Neural progenitor cell (in vitro differentiated cells): Measurements from ENCODE around the gene AHRR. TPM values are rescaled to one million over a fixed set of nuclear protein-coding genes. Genes with fewer than 3 reads are reported as not detected.

Source experiments
- DNase-seq: peaks from one replicate; pipeline ENCODE4 v3.0.0-alpha.2; 2016; ENCODE audit warnings: low spot score
- H2AFZ ChIP-seq: fragments of 200-600 bp; sonication (generic); replicated peaks from 2 replicates; pipeline ENCODE4 v1.6.1; 2016; ENCODE audit warnings: antibody characterized with exemption
- H3F3A ChIP-seq: fragments of 200-600 bp; sonication (generic); 2 replicates; pipeline ENCODE4 v1.6.1; 2016; ENCODE audit warnings: antibody characterized with exemption, low read depth
- H3K27ac ChIP-seq: fragments of 200-600 bp; sonication (generic); 2 replicates; pipeline ENCODE4 v1.5.1; 2016; ENCODE audit warnings: mild to moderate bottlenecking
- H3K27me3 ChIP-seq: fragments of 200-600 bp; sonication (generic); 2 replicates; pipeline ENCODE4 v1.6.1; 2016; ENCODE audit warnings: mild to moderate bottlenecking, moderate library complexity
- H3K36me3 ChIP-seq: fragments of 200-600 bp; sonication (generic); 2 replicates; pipeline ENCODE4 v1.5.1; 2016
- H3K4me1 ChIP-seq: fragments of 200-600 bp; sonication (generic); 2 replicates; pipeline ENCODE4 v1.6.1; 2016; ENCODE audit warnings: mixed run types
- H3K4me2 ChIP-seq: fragments of 200-600 bp; sonication (generic); 2 replicates; pipeline ENCODE4 v1.6.1; 2016
- H3K4me3 ChIP-seq: fragments of 200-600 bp; sonication (generic); 2 replicates; pipeline ENCODE4 v1.5.1; 2016
- H3K79me2 ChIP-seq: fragments of 200-600 bp; sonication (generic); 2 replicates; pipeline ENCODE4 v1.6.1; 2016; ENCODE audit warnings: low read depth
- H3K9ac ChIP-seq: fragments of 200-600 bp; sonication (generic); 2 replicates; pipeline ENCODE4 v1.6.1; 2016
- H3K9me3 ChIP-seq: fragments of 200-600 bp; sonication (generic); 2 replicates; pipeline ENCODE4 v1.5.1; 2016; ENCODE audit warnings: low read depth
- H4K20me1 ChIP-seq: fragments of 200-600 bp; sonication (generic); 2 replicates; pipeline ENCODE4 v1.6.1; 2016; ENCODE audit warnings: low read depth
- H3K27ac Mint-ChIP-seq: 3 replicates; pipeline ENCODE4 v1.8.0; 2021; ENCODE audit warnings: mixed read lengths
- H3K27me3 Mint-ChIP-seq: 2 replicates; pipeline ENCODE4 v1.8.0; 2022; ENCODE audit warnings: low read depth, mild to moderate bottlenecking, inconsistent platforms, moderate library complexity, mixed read lengths; ENCODE audit not compliant: insufficient read depth
- H3K36me3 Mint-ChIP-seq: 3 replicates; pipeline ENCODE4 v1.8.0; 2021; ENCODE audit warnings: mixed read lengths
- H3K4me1 Mint-ChIP-seq: 3 replicates; pipeline ENCODE4 v1.8.0; 2021; ENCODE audit warnings: mixed read lengths
- H3K4me3 Mint-ChIP-seq: 3 replicates; pipeline ENCODE4 v1.8.0; 2021; ENCODE audit warnings: mild to moderate bottlenecking, moderate library complexity, mixed read lengths
- H3K9me3 Mint-ChIP-seq: 3 replicates; pipeline ENCODE4 v1.8.0; 2020; ENCODE audit warnings: mixed read lengths
- EZH2 ChIP-seq: fragments of 200-600 bp; sonication (generic); IDR thresholded peaks from 2 replicates; pipeline ENCODE4 v1.6.1; 2017; ENCODE audit warnings: antibody characterized with exemption, mild to moderate bottlenecking, moderate library complexity
- EZH2phosphoT487 ChIP-seq: fragments of 200-600 bp; sonication (generic); IDR thresholded peaks from 2 replicates; pipeline ENCODE4 v1.6.1; 2017; ENCODE audit warnings: antibody characterized with exemption
- total RNA-seq: library from RNA; depleted of rRNA; stranded (reverse); fragments of >200 nt; gene quantifications from 2 replicates; pipeline ENCODE4 v1.2.3, GENCODE V29; 2015; ENCODE audit warnings: low replicate concordance
- TF ChIP-seq, protein P1 (sequence below): fragments of 200-600 bp; sonication (generic); IDR thresholded peaks from 2 replicates; pipeline ENCODE4 v1.5.1; 2017; ENCODE audit warnings: antibody characterized with exemption, mild to moderate bottlenecking

The AHRR gene
- total RNA-seq, 1 donor from 2014 or later: 0.34 TPM

DNA sequence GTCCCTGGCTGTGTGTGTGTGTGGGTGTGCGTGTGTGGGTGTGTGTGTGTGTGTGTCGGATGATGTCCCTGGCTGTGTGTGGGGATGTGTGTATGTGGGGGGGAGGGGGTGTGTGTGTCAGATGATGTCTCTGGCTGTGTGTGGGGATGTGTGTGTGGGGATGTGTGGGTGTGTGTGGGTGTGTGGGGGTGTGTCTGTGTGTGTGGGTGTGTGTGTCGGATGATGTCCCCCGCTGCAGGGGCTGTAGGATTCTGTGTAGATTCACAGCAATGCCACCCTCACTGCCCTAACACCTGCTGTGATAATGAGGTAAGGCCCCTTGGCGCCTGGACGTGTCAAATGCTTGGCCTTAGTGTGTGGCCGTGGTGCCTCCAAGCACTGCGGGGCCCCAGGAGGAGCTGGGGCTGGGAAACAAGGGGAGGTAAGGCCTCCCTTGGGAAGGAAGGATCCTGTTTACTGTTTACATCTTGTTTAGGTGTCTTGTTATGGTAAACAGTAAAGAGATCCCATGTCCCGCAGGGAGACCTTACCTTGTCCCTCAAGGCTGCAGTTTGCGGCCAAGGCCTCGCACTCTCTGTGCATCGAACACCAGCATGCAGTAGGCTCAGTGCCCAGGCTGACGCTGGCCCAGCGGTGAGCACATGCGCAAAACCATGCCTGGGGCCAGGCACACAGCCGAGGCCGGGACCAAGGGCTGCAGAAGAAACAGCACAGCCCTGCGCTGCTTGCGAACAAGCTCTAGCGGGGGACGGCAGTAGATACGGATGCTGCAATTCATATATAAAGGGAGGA lies 24.1 kb downstream of the AHRR start:
- peaks cover 15% of the 10 kb centered on the region for H3K27me3 Mint-ChIP-seq
- H3K27ac Mint-ChIP-seq: peak overlapping the region; percentile 86
- H3K9me3 Mint-ChIP-seq: peaks cover 4% of the 10 kb centered on the region
- H3K4me3 ChIP-seq: no peak overlapping the region
- H3K36me3 Mint-ChIP-seq: peaks cover 3% of the 10 kb centered on the region
- no peaks in the 10 kb centered on the region for H3K9me3 ChIP-seq
- no peaks in the 10 kb centered on the region for H3K79me2 ChIP-seq
- H3K4me1 ChIP-seq: no peaks in the 10 kb centered on the region
- H3K4me1 Mint-ChIP-seq: peaks cover 17% of the 10 kb centered on the region
- H4K20me1 ChIP-seq: no peaks in the 10 kb centered on the region
- H3K9ac ChIP-seq: no peak overlapping the region
- no peak overlapping the region for H3K4me3 Mint-ChIP-seq
- H3F3A ChIP-seq: peaks cover 6% of the 10 kb centered on the region
- no peak for DNase-seq
- H3K27ac ChIP-seq: no peak overlapping the region
- no peaks in the 10 kb centered on the region for H3K36me3 ChIP-seq
- H3K27me3 ChIP-seq: peaks cover 29% of the 10 kb centered on the region
- H3K4me2 ChIP-seq: no peak overlapping the region
- H2AFZ ChIP-seq: no peak overlapping the region
- TF ChIP-seq EZH2phosphoT487 (no peak), EZH2 (no peak)
- TF ChIP-seq, protein P1, sequence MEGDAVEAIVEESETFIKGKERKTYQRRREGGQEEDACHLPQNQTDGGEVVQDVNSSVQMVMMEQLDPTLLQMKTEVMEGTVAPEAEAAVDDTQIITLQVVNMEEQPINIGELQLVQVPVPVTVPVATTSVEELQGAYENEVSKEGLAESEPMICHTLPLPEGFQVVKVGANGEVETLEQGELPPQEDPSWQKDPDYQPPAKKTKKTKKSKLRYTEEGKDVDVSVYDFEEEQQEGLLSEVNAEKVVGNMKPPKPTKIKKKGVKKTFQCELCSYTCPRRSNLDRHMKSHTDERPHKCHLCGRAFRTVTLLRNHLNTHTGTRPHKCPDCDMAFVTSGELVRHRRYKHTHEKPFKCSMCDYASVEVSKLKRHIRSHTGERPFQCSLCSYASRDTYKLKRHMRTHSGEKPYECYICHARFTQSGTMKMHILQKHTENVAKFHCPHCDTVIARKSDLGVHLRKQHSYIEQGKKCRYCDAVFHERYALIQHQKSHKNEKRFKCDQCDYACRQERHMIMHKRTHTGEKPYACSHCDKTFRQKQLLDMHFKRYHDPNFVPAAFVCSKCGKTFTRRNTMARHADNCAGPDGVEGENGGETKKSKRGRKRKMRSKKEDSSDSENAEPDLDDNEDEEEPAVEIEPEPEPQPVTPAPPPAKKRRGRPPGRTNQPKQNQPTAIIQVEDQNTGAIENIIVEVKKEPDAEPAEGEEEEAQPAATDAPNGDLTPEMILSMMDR: no peak

GRCh38 chr5:346229-346935 lies 24.9 kb downstream of the AHRR start:
- Histone ChIP-seq H3K4me1 (no peaks in the 10 kb centered on the region), H3K4me3 (no peak overlapping the region), H3K9me3 (no peaks in the 10 kb centered on the region), H3K9ac (no peak overlapping the region), H3K36me3 (no peaks in the 10 kb centered on the region), H3K27me3 (peaks cover 29% of the 10 kb centered on the region), H3K79me2 (no peaks in the 10 kb centered on the region), H3K4me2 (no peak overlapping the region), H3K27ac (no peak overlapping the region), H4K20me1 (no peaks in the 10 kb centered on the region), H2AFZ (no peak overlapping the region), H3F3A (peaks cover 6% of the 10 kb centered on the region)
- H3K9me3 Mint-ChIP-seq: peaks cover 4% of the 10 kb centered on the region
- peaks cover 3% of the 10 kb centered on the region for H3K36me3 Mint-ChIP-seq
- peak overlapping the region; percentile 46 for H3K4me3 Mint-ChIP-seq
- TF ChIP-seq EZH2phosphoT487: no peak
- TF ChIP-seq EZH2: no peak
- TF ChIP-seq, protein P1: no peak
- peaks cover 15% of the 10 kb centered on the region for H3K27me3 Mint-ChIP-seq
- no peak for DNase-seq
- peaks cover 17% of the 10 kb centered on the region for H3K4me1 Mint-ChIP-seq
- H3K27ac Mint-ChIP-seq: no peak overlapping the region

GRCh38 chr5:347712-348284 lies 26.3 kb downstream of the AHRR start:
- H3K27me3 ChIP-seq: peaks cover 15% of the 10 kb centered on the region
- H4K20me1 ChIP-seq: no peaks in the 10 kb centered on the region
- peaks cover 1% of the 10 kb centered on the region for H3K36me3 Mint-ChIP-seq
- no peak overlapping the region for H3K9ac ChIP-seq
- H3K27me3 Mint-ChIP-seq: peaks cover 12% of the 10 kb centered on the region
- no peak overlapping the region for H2AFZ ChIP-seq
- no peaks in the 10 kb centered on the region for H3K4me1 ChIP-seq
- H3K79me2 ChIP-seq: no peaks in the 10 kb centered on the region
- H3F3A ChIP-seq: peaks cover 6% of the 10 kb centered on the region
- H3K4me2 ChIP-seq: no peak overlapping the region
- no peak overlapping the region for H3K4me3 Mint-ChIP-seq
- DNase-seq: no peak
- no peak for TF ChIP-seq EZH2phosphoT487
- TF ChIP-seq, protein P1: no peak
- no peak for TF ChIP-seq EZH2
- H3K9me3 Mint-ChIP-seq: peaks cover 1% of the 10 kb centered on the region
- no peak overlapping the region for H3K27ac Mint-ChIP-seq
- no peaks in the 10 kb centered on the region for H3K9me3 ChIP-seq
- no peak overlapping the region for H3K27ac ChIP-seq
- H3K4me3 ChIP-seq: no peak overlapping the region
- H3K4me1 Mint-ChIP-seq: peaks cover 16% of the 10 kb centered on the region
- no peaks in the 10 kb centered on the region for H3K36me3 ChIP-seq
